GM18505 (cell line): Measurements from ENCODE around the gene CRTC3.

Source experiments
- ATAC-seq: cut with Tn5 transposase; IDR thresholded peaks from one replicate; pipeline ENCODE4 v1.9.1; 2021; ENCODE audit not compliant: unreplicated experiment
- POLR2A ChIP-seq: IDR thresholded peaks from 4 replicates; pipeline ENCODE4 v1.6.1; 2011; ENCODE audit warnings: borderline replicate concordance; ENCODE audit not compliant: insufficient read depth, insufficient read length; ENCODE audit errors: extremely low read depth

The CRTC3 gene

GRCh38 chr15:90561344-90562244 is 31.9 kb downstream of the CRTC3 start:
- ATAC-seq, result no peak
- no peak for TF ChIP-seq POLR2A

GRCh38 chr15:90562669-90563068 is 32.9 kb downstream of the CRTC3 start:
- TF ChIP-seq POLR2A, result no peak
- no peak for ATAC-seq

GRCh38 chr15:90563463-90563862 is 33.7 kb downstream of the CRTC3 start:
- no peak for TF ChIP-seq POLR2A
- ATAC-seq, result no peak

GRCh38 chr15:90564051-90564450 is 34.3 kb downstream of the CRTC3 start:
- TF ChIP-seq POLR2A, result no peak
- ATAC-seq, result no peak

- TF ChIP-seq POLR2A, result no peak
Measured at GRCh38 chr15:90564590-90564989, 34.9 kb downstream of the CRTC3 start.

GRCh38 chr15:90565866-90566265 is 36.1 kb downstream of the CRTC3 start:
- ATAC-seq, result no peak
- TF ChIP-seq POLR2A, result no peak

More at GRCh38 chr15:90564590-90564989, 34.9 kb downstream of the CRTC3 start:
- ATAC-seq, result no peak

- ATAC-seq, result no peak
- TF ChIP-seq POLR2A, result no peak
Measured at GRCh38 chr15:90570643-90571042, 40.9 kb downstream of the CRTC3 start.

- no peak for TF ChIP-seq POLR2A
- ATAC-seq, result peak; percentile 62
Measured at GRCh38 chr15:90571063-90571541, 41.4 kb downstream of the CRTC3 start.

GRCh38 chr15:90572893-90573292 is 43.2 kb downstream of the CRTC3 start:
- ATAC-seq, result no peak

GRCh38 chr15:90576711-90577389 is 47.1 kb downstream of the CRTC3 start:
- no peak for TF ChIP-seq POLR2A
- no peak for ATAC-seq

More at GRCh38 chr15:90572893-90573292, 43.2 kb downstream of the CRTC3 start:
- TF ChIP-seq POLR2A, result no peak

GRCh38 chr15:90579213-90579612 is 49.5 kb downstream of the CRTC3 start:
- ATAC-seq, result no peak
- TF ChIP-seq POLR2A, result no peak

- no peak for TF ChIP-seq POLR2A
- no peak for ATAC-seq
Measured at GRCh38 chr15:90580099-90580498, 50.4 kb downstream of the CRTC3 start.

- no peak for ATAC-seq
- no peak for TF ChIP-seq POLR2A
Measured at GRCh38 chr15:90580541-90580940, 50.8 kb downstream of the CRTC3 start.

- ATAC-seq, result no peak
- no peak for TF ChIP-seq POLR2A
Measured at GRCh38 chr15:90580946-90581345, 51.2 kb downstream of the CRTC3 start.
